ENCODE results near the gene SAP130. TPM values are rescaled to one million over a fixed set of nuclear protein-coding genes. Genes with fewer than 3 reads are reported as not detected.

SAP130 gene
- total RNA-seq, 2 donors from 2014 or later, result 21.9 to 55.4 TPM

- no peak overlapping the region for H3K27ac ChIP-seq
- no peaks in the 10 kb centered on the region for H3K27me3 ChIP-seq (replicated peaks; ENCODE audit: insufficient read depth)
- 85% methylated on average over 2 of the region's 2 CpGs for WGBS
- H3K4me3 ChIP-seq, result no peak overlapping the region
- peaks cover 0 to 19% of the 10 kb centered on the region in 2 donors for H3K36me3 ChIP-seq
- no peaks in the 10 kb centered on the region for H3K4me1 ChIP-seq (replicated peaks)
- no peak for DNase-seq (ENCODE audit: low spot score)
- intact Hi-C loops (cut with DNase I), result no loop called here
- H3K9me3 ChIP-seq, result no peaks in the 10 kb centered on the region
- TF ChIP-seq POLR2A (IDR thresholded peaks at IDR 0.05) (no peak), POLR2AphosphoS5 (IDR thresholded peaks at IDR 0.05) (no peak), CTCF (IDR thresholded peaks at IDR 0.05) (no peak)
These were observed 11.2 kb downstream of the SAP130 start for GRCh38 chr2:128016620-128017019.

- TF ChIP-seq POLR2AphosphoS5 (IDR thresholded peaks at IDR 0.05) (no peak), CTCF (IDR thresholded peaks at IDR 0.05) (no peak), POLR2A (IDR thresholded peaks at IDR 0.05) (no peak)
- Histone ChIP-seq H3K27ac (no peak overlapping the region), H3K4me3 (no peak overlapping the region), H3K9me3 (no peaks in the 10 kb centered on the region), H3K27me3 (replicated peaks; ENCODE audit: insufficient read depth) (no peaks in the 10 kb centered on the region), H3K36me3 (peaks cover 5 to 33% of the 10 kb centered on the region in 2 donors), H3K4me1 (replicated peaks) (no peaks in the 10 kb centered on the region)
- intact Hi-C loops (cut with DNase I), result no loop called here
- DNase-seq (ENCODE audit: low spot score), result no peak
- WGBS, result 91% methylated on average over 3 of the region's 3 CpGs
These were observed 15.2 kb downstream of the SAP130 start for GRCh38 chr2:128012698-128013097.

- H3K36me3 ChIP-seq, result peaks cover 7 to 25% of the 10 kb centered on the region in 2 donors
- intact Hi-C loops (cut with DNase I), result no loop called here
These were observed 19.7 kb downstream of the SAP130 start for GRCh38 chr2:128008074-128008672.

GRCh38 chr2:128004509-128004908 is 23.4 kb downstream of the SAP130 start:
- WGBS, result 90% methylated on average over 2 of the region's 2 CpGs
- no peaks in the 10 kb centered on the region for H3K4me1 ChIP-seq (replicated peaks)
- intact Hi-C loops (cut with DNase I), result no loop called here
- peaks cover 2 to 18% of the 10 kb centered on the region in 2 donors for H3K36me3 ChIP-seq
- TF ChIP-seq POLR2AphosphoS5 (IDR thresholded peaks at IDR 0.05) (no peak), CTCF (IDR thresholded peaks at IDR 0.05) (no peak), POLR2A (IDR thresholded peaks at IDR 0.05) (no peak)
- DNase-seq (ENCODE audit: low spot score), result no peak
- H3K27me3 ChIP-seq (replicated peaks; ENCODE audit: insufficient read depth), result no peaks in the 10 kb centered on the region
- no peak overlapping the region for H3K27ac ChIP-seq
- no peak overlapping the region for H3K4me3 ChIP-seq
- no peaks in the 10 kb centered on the region for H3K9me3 ChIP-seq

More at GRCh38 chr2:128008074-128008672, 19.7 kb downstream of the SAP130 start:
- Histone ChIP-seq H3K27ac (no peak overlapping the region), H3K9me3 (no peaks in the 10 kb centered on the region), H3K27me3 (replicated peaks; ENCODE audit: insufficient read depth) (no peaks in the 10 kb centered on the region), H3K4me1 (replicated peaks) (no peaks in the 10 kb centered on the region), H3K4me3 (no peak overlapping the region)
- no peak for DNase-seq (ENCODE audit: low spot score)
- 97% methylated on average over 6 of the region's 6 CpGs for WGBS
- TF ChIP-seq POLR2AphosphoS5 (IDR thresholded peaks at IDR 0.05), result no peak
- TF ChIP-seq CTCF (IDR thresholded peaks at IDR 0.05), result no peak
- no peak for TF ChIP-seq POLR2A (IDR thresholded peaks at IDR 0.05)

GRCh38 chr2:128003463-128003862 is 24.4 kb downstream of the SAP130 start:
- 83% methylated on average over 6 of the region's 6 CpGs for WGBS
- TF ChIP-seq POLR2A (IDR thresholded peaks at IDR 0.05) (no peak), POLR2AphosphoS5 (IDR thresholded peaks at IDR 0.05) (no peak), CTCF (IDR thresholded peaks at IDR 0.05) (no peak)
- peaks cover 2 to 21% of the 10 kb centered on the region in 2 donors for H3K36me3 ChIP-seq
- no peaks in the 10 kb centered on the region for H3K9me3 ChIP-seq
- DNase-seq (ENCODE audit: low spot score), result no peak
- H3K27ac ChIP-seq, result no peak overlapping the region
- intact Hi-C loops (cut with DNase I), result no loop called here
- no peaks in the 10 kb centered on the region for H3K27me3 ChIP-seq (replicated peaks; ENCODE audit: insufficient read depth)
- no peaks in the 10 kb centered on the region for H3K4me1 ChIP-seq (replicated peaks)
- no peak overlapping the region for H3K4me3 ChIP-seq

Measured in prostate gland (tissue), 2 donors.